H7 (cell line): ENCODE measurements around the gene ABI3BP. TPM values are rescaled to one million over a fixed set of nuclear protein-coding genes. Genes with fewer than 3 reads are reported as not detected.

Source experiments
- DNase-seq: peaks from one replicate; pipeline ENCODE4 v3.0.0; 2012
- H3K27me3 ChIP-seq: 2 replicates; pipeline ENCODE4 v1.6.0; 2011; ENCODE audit warnings: mild to moderate bottlenecking, low read length; ENCODE audit not compliant: control insufficient read depth, insufficient read depth
- H3K36me3 ChIP-seq: replicated peaks from 2 replicates; pipeline ENCODE4 v1.5.1; 2011; ENCODE audit warnings: low read length; ENCODE audit not compliant: control insufficient read depth, insufficient read depth
- H3K4me3 ChIP-seq: 2 replicates; pipeline ENCODE4 v1.5.1; 2011; ENCODE audit warnings: low read depth, mild to moderate bottlenecking, control low read depth, low read length, moderate library complexity; ENCODE audit not compliant: insufficient read depth
- total RNA-seq: library from RNA; depleted of rRNA; stranded (reverse); fragments of >200 nt; shearing (Covaris generic); gene quantifications from 2 replicates; pipeline ENCODE4 v1.2.3, GENCODE V29; 2014

The ABI3BP gene
- total RNA-seq, 1 experiment from 2014 or later: 0.03 TPM

- Histone ChIP-seq H3K27me3 (no peaks in the 10 kb centered on the region), H3K4me3 (no peak overlapping the region), H3K36me3 (no peaks in the 10 kb centered on the region; the same call in 1 of the 2 replicates)
- no peak for DNase-seq
Observed at GRCh38 chr3:100719136-100719535, 274.1 kb downstream of the ABI3BP start.

- Histone ChIP-seq H3K36me3 (peaks cover 2% of the 10 kb centered on the region), H3K4me3 (no peak overlapping the region), H3K27me3 (no peaks in the 10 kb centered on the region)
- DNase-seq: no peak
Observed at GRCh38 chr3:100717637-100718487, 275.4 kb downstream of the ABI3BP start.

GRCh38 chr3:100717063-100717462 is 276.2 kb downstream of the ABI3BP start:
- H3K4me3 ChIP-seq: no peak overlapping the region
- H3K36me3 ChIP-seq: peaks cover 2% of the 10 kb centered on the region

GRCh38 chr3:100715176-100715575 is 278.0 kb downstream of the ABI3BP start:
- H3K36me3 ChIP-seq: peaks cover 2% of the 10 kb centered on the region
- no peak overlapping the region for H3K4me3 ChIP-seq
- no peaks in the 10 kb centered on the region for H3K27me3 ChIP-seq
- no peak for DNase-seq

More at GRCh38 chr3:100717063-100717462, 276.2 kb downstream of the ABI3BP start:
- no peak for DNase-seq
- no peaks in the 10 kb centered on the region for H3K27me3 ChIP-seq

- Histone ChIP-seq H3K27me3 (no peaks in the 10 kb centered on the region; the same call in 1 of the 2 replicates), H3K4me3 (peak overlapping the region; percentile 81), H3K36me3 (peaks cover 2% of the 10 kb centered on the region)
- DNase-seq: peak; percentile 50
Observed at GRCh38 chr3:100710261-100710968, 282.8 kb downstream of the ABI3BP start.

GRCh38 chr3:100709842-100710260 is 283.4 kb downstream of the ABI3BP start:
- Histone ChIP-seq H3K36me3 (peaks cover 2% of the 10 kb centered on the region), H3K4me3 (peak overlapping the region; percentile 81), H3K27me3 (no peaks in the 10 kb centered on the region; the same call in 1 of the 2 replicates)
- peak; percentile 92 for DNase-seq

- peak within 1 kb of the TSS; percentile 81 for H3K4me3 ChIP-seq
- H3K36me3 ChIP-seq: peaks cover 2% of the 10 kb centered on the region
- no peaks in the 10 kb centered on the region; the same call in 1 of the 2 replicates for H3K27me3 ChIP-seq
- DNase-seq: peak; percentile 94
Observed at GRCh38 chr3:100708989-100709841, 284.0 kb downstream of the ABI3BP start, which contains the start of gene TFG. TFG (plus strand) TSS chr3:100709494; CDS start chr3:100713686, 4,192 bp downstream.

GRCh38 chr3:100708644-100708988 is 284.6 kb downstream of the ABI3BP start:
- Histone ChIP-seq H3K4me3 (peak overlapping the region; percentile 81), H3K27me3 (no peaks in the 10 kb centered on the region; the same call in 1 of the 2 replicates), H3K36me3 (no peaks in the 10 kb centered on the region)
- DNase-seq: no peak

- no peaks in the 10 kb centered on the region; the same call in 1 of the 2 replicates for H3K27me3 ChIP-seq
- no peak overlapping the region for H3K4me3 ChIP-seq
- H3K36me3 ChIP-seq: no peaks in the 10 kb centered on the region
- no peak for DNase-seq
Observed at GRCh38 chr3:100706365-100706764, 286.9 kb downstream of the ABI3BP start.

GRCh38 chr3:100703865-100704264 is 289.4 kb downstream of the ABI3BP start:
- Histone ChIP-seq H3K27me3 (no peaks in the 10 kb centered on the region; the same call in 1 of the 2 replicates), H3K36me3 (no peaks in the 10 kb centered on the region), H3K4me3 (no peak overlapping the region)
- DNase-seq: no peak

GRCh38 chr3:100702980-100703345 is 290.3 kb downstream of the ABI3BP start:
- no peaks in the 10 kb centered on the region for H3K36me3 ChIP-seq
- H3K27me3 ChIP-seq: no peaks in the 10 kb centered on the region; the same call in 1 of the 2 replicates
- DNase-seq: no peak
- H3K4me3 ChIP-seq: no peak overlapping the region

- DNase-seq: no peak
Observed at GRCh38 chr3:100702082-100702979, 290.9 kb downstream of the ABI3BP start.

GRCh38 chr3:100700708-100701107 is 292.5 kb downstream of the ABI3BP start:
- H3K36me3 ChIP-seq: no peaks in the 10 kb centered on the region
- H3K4me3 ChIP-seq: no peak overlapping the region
- no peak for DNase-seq
- H3K27me3 ChIP-seq: no peaks in the 10 kb centered on the region

More at GRCh38 chr3:100702082-100702979, 290.9 kb downstream of the ABI3BP start:
- Histone ChIP-seq H3K27me3 (no peaks in the 10 kb centered on the region; the same call in 1 of the 2 replicates), H3K4me3 (no peak overlapping the region), H3K36me3 (no peaks in the 10 kb centered on the region)
